Gastrocnemius medialis (tissue), 4 donors: ENCODE data around the gene GPR55.

Source experiments
- CTCF ChIP-seq, 5 experiments: fragments of 450-650 bp in 3 of 5; fragments of 200-600 bp in 2 of 5; sonication (generic) in 2 of 5; IDR thresholded peaks in 4 of 5; conservative IDR thresholded peaks in 1 of 5; 1 replicate in 4 of 5; 2 replicates in 1 of 5; pipeline ENCODE4 v1.5.1; 2016 to 2019; ENCODE audit warnings: antibody characterized with exemption in 5 of 5, mild to moderate bottlenecking in 3 of 5, moderate library complexity in 3 of 5
- POLR2A ChIP-seq, 2 donors: fragments of 450-650 bp; IDR thresholded peaks; one replicate each; pipeline ENCODE4 v1.6.1; 2017; ENCODE audit warnings: antibody characterized with exemption in 2 of 2, mild to moderate bottlenecking in 2 of 2, moderate library complexity in 2 of 2

GRCh38 chr2:230937362-230937761 lies 12.3 kb upstream of the GPR55 start:
- TF ChIP-seq POLR2A (IDR thresholded peaks at IDR 0.05) (no peak), CTCF (IDR thresholded peaks at IDR 0.05 in 4 of 5, conservative IDR thresholded peaks at IDR 0.05 in 1 of 5) (no peak)
